ENCODE results near the gene NTN1. TPM values are rescaled to one million over a fixed set of nuclear protein-coding genes. Genes with fewer than 3 reads are reported as not detected.
A peak's percentile ranks its signal among the peaks of the same experiment; 100 is the strongest.

Gene NTN1
- total and polyA plus RNA-seq, 2 experiments from 2014 or later = 0.42 to 2.1 TPM

DNA sequence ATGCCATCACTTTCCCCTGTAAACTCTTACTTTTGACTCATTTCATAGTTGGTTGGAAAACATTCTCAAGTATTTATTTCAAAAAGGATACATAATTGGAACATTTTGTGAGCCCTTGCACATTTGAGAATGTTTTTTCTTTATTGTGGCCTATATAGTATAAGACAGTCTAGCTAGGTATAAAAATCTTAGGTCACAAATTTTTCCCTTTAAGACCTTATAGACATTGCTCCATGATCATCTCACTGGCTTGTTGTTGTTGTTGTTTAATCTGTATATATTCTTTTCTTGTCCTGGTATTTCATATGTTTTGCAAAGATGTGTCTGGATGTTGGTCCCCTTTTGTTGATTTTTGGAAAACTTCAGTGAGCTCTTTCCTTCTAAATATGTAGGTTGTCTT is 194.2 kb downstream of the NTN1 start:
- no peaks in the 10 kb centered on the region for H3K9me2 ChIP-seq (replicated peaks; ENCODE audit: insufficient read depth)
- no peaks in the 10 kb centered on the region for H4K20me1 ChIP-seq (ENCODE audit: insufficient read depth, poor library complexity, severe bottlenecking)
- no peaks in the 10 kb centered on the region for H3K27me3 ChIP-seq
- no peak overlapping the region for H3K4me2 ChIP-seq
- peaks cover 13% of the 10 kb centered on the region for H3K4me1 ChIP-seq (ENCODE audit: insufficient read depth)
- no peak overlapping the region for H3K4me3 ChIP-seq
- H3K79me2 ChIP-seq = no peaks in the 10 kb centered on the region
- H2AFZ ChIP-seq = no peak overlapping the region
- no peak for TF ChIP-seq CTCF (IDR thresholded peaks at IDR 0.05; ENCODE audit: poor library complexity)
- TF ChIP-seq EZH2 (IDR thresholded peaks at IDR 0.05; ENCODE audit: borderline replicate concordance) = no peak
- no peak for TF ChIP-seq EZH2phosphoT487 (IDR thresholded peaks at IDR 0.05; ENCODE audit: low read depth, severe bottlenecking, unreplicated experiment)
- no peaks in the 10 kb centered on the region for H3K36me3 ChIP-seq (replicated peaks; ENCODE audit: insufficient read depth, low read depth)
- no peak for DNase-seq (ENCODE audit: low spot score)
- H3K27ac ChIP-seq = no peak overlapping the region
- H3K9me3 ChIP-seq (ENCODE audit: low read depth) = peaks cover 12% of the 10 kb centered on the region

DNA sequence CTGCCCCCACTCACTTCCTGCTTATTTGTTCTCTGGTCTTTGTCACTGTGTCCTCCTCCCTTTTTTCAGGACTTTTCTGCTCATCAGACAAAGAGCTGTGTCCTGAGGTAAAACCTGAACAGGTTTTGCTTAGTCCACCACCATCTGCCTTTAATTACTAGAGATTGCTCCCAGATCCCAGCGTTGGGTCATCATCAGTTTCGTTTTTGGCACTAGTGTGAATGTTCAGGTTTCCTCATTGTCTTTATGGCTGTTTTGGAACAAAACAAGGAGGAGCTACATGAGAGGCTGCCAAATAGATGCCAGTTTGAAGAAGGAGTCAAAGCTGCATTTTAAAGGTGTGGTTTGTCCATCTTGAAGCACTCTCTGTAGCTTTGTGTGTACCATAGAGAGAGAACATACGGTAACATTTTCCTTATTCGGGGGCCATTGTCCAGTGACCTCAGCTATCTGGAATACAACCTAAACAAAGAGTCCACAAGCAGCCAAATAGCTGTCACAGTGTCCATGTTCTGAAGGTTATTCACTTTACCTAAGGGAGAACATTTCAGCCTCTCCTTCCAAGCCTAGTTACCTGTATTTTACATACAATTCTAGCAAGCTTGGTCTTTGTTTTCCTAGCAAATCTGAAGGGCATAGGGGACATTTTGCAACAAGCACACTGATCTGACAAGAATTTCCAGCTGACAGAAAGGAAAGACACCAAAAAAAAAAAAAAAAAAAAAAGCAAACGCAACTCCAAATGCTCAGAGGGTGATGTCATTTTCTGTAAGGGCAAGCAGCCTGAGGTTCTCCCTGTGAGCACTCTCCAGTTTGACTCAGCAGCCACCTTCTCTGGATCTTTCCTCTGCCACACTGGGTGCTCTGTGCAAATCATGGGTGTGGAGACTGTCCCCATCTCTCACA is 196.1 kb downstream of the NTN1 start:
- DNase-seq (ENCODE audit: low spot score) = peak; percentile 65
- H3K4me2 ChIP-seq = peak overlapping the region; percentile 35

DNA sequence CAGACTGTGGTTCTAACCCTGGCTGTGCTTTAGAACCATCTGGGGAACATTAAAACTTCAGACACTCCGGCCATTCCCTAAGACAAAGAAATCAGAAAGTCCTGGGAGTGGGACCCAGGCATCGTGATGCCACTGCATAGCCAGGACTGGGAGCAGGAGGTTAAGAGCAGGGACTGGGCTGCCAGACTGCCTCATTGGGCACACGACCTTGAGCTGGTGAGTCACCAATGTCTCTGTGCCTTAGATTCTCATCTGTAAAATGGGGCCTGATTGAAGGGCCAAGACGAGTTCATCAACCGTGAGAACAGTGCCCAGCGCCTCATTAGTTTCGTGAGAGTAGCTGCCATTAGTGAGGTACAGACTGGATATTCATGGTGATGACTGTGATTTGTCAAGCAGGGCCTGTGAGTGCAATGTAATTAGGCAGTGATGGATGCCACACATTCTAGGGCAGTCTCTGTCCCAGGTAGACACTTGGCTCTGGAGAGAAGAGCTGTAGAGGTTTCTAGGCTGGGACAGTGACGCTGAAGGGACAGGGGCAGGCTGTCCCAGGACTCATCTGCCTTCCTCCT is 196.8 kb downstream of the NTN1 start:
- Histone ChIP-seq H3K9me3 (ENCODE audit: low read depth) (peaks cover 12% of the 10 kb centered on the region), H3K36me3 (replicated peaks; ENCODE audit: insufficient read depth, low read depth) (no peaks in the 10 kb centered on the region), H3K9me2 (replicated peaks; ENCODE audit: insufficient read depth) (no peaks in the 10 kb centered on the region), H3K4me1 (ENCODE audit: insufficient read depth) (peaks cover 13% of the 10 kb centered on the region), H3K27me3 (no peaks in the 10 kb centered on the region), H4K20me1 (ENCODE audit: insufficient read depth, poor library complexity, severe bottlenecking) (no peaks in the 10 kb centered on the region), H3K4me2 (no peak overlapping the region), H3K4me3 (no peak overlapping the region), H3K27ac (peak overlapping the region; percentile 83), H3K79me2 (no peaks in the 10 kb centered on the region), H2AFZ (no peak overlapping the region)
- TF ChIP-seq EZH2phosphoT487 (IDR thresholded peaks at IDR 0.05; ENCODE audit: low read depth, severe bottlenecking, unreplicated experiment) (no peak), CTCF (IDR thresholded peaks at IDR 0.05; ENCODE audit: poor library complexity) (no peak), EZH2 (IDR thresholded peaks at IDR 0.05; ENCODE audit: borderline replicate concordance) (no peak)
- no peak for DNase-seq (ENCODE audit: low spot score)
- 80% methylated on average over 8 of the region's 8 CpGs for WGBS (ENCODE audit: low lambda C conversion rate, missing lambda C conversion rate)

More for the DNA sequence above, 196.1 kb downstream of the NTN1 start:
- peak overlapping the region; percentile 83 for H3K27ac ChIP-seq
- no peaks in the 10 kb centered on the region for H3K9me2 ChIP-seq (replicated peaks; ENCODE audit: insufficient read depth)
- H3K4me3 ChIP-seq = no peak overlapping the region
- no peaks in the 10 kb centered on the region for H3K79me2 ChIP-seq
- no peaks in the 10 kb centered on the region for H4K20me1 ChIP-seq (ENCODE audit: insufficient read depth, poor library complexity, severe bottlenecking)
- H2AFZ ChIP-seq = peak overlapping the region; percentile 7
- H3K27me3 ChIP-seq = no peaks in the 10 kb centered on the region
- no peak for TF ChIP-seq EZH2phosphoT487 (IDR thresholded peaks at IDR 0.05; ENCODE audit: low read depth, severe bottlenecking, unreplicated experiment)
- TF ChIP-seq CTCF (IDR thresholded peaks at IDR 0.05; ENCODE audit: poor library complexity) = no peak
- TF ChIP-seq EZH2 (IDR thresholded peaks at IDR 0.05; ENCODE audit: borderline replicate concordance) = no peak
- H3K36me3 ChIP-seq (replicated peaks; ENCODE audit: insufficient read depth, low read depth) = no peaks in the 10 kb centered on the region
- H3K4me1 ChIP-seq (ENCODE audit: insufficient read depth) = peaks cover 13% of the 10 kb centered on the region
- peaks cover 12% of the 10 kb centered on the region for H3K9me3 ChIP-seq (ENCODE audit: low read depth)
- 33% methylated on average over 4 of the region's 5 CpGs for WGBS (ENCODE audit: low lambda C conversion rate, missing lambda C conversion rate)

Measured in hepatocyte (in vitro differentiated cells).